CD14-positive monocyte (primary cell): ENCODE data around the gene MYB. TPM values are rescaled to one million over a fixed set of nuclear protein-coding genes. Genes with fewer than 3 reads are reported as not detected.
"Not testable (repeated sequence)": the region's sequence is repeated elsewhere in the genome, so short reads cannot be mapped to it uniquely, and the experiment has no call there.

ENCODE experiments used
- DNase-seq, 3 donors: peaks; one replicate each; pipeline ENCODE4 v3.0.0-alpha.2; 2011 to 2022
- H2AFZ ChIP-seq: 2 replicates; pipeline ENCODE4 v1.6.0; 2012; ENCODE audit warnings: mild to moderate bottlenecking, low read depth, low read length, inconsistent platforms; ENCODE audit not compliant: insufficient read depth, poor library complexity, severe bottlenecking
- H3K27ac ChIP-seq, 2 donors: 1 replicate in 1 of 2; 2 replicates in 1 of 2; pipeline ENCODE4 v1.5.1; 2012 to 2013; ENCODE audit warnings: low read length in 2 of 2, control low read depth in 1 of 2, inconsistent platforms in 1 of 2, low read depth in 1 of 2, mild to moderate bottlenecking in 1 of 2
- H3K27me3 ChIP-seq, 2 donors: one replicate each; pipeline versions ENCODE4 v1.6.0 to v1.6.1; 2011 to 2013; ENCODE audit warnings: low read length in 2 of 2; ENCODE audit not compliant: control insufficient read depth in 2 of 2, insufficient read depth in 2 of 2
- H3K36me3 ChIP-seq, 2 donors: replicated peaks in 1 of 2; 1 replicate in 1 of 2; 2 replicates in 1 of 2; pipeline versions ENCODE4 v1.5.1 to v1.6.1; 2012 to 2013; ENCODE audit warnings: low read length in 2 of 2, control low read depth in 1 of 2, inconsistent platforms in 1 of 2, mild to moderate bottlenecking in 1 of 2; ENCODE audit not compliant: insufficient read depth in 2 of 2, control insufficient read depth in 1 of 2
- H3K4me1 ChIP-seq, 2 donors: 1 replicate in 1 of 2; 2 replicates in 1 of 2; pipeline versions ENCODE4 v1.5.1 to v1.6.1; 2012 to 2013; ENCODE audit warnings: low read length in 2 of 2, control low read depth in 1 of 2, inconsistent platforms in 1 of 2, mild to moderate bottlenecking in 1 of 2, moderate library complexity in 1 of 2; ENCODE audit not compliant: insufficient read depth in 2 of 2, control insufficient read depth in 1 of 2
- H3K4me2 ChIP-seq: replicated peaks from 2 replicates; pipeline ENCODE3; 2012; ENCODE audit warnings: low read length, moderate library complexity, mild to moderate bottlenecking; ENCODE audit not compliant: poor library complexity, severe bottlenecking; ENCODE audit errors: extremely low read depth
- H3K4me3 ChIP-seq, 3 experiments: fragments of 200-600 bp in 1 of 3; sonication (generic) in 1 of 3; replicated peaks in 1 of 3; 1 replicate in 2 of 3; 2 replicates in 1 of 3; pipeline ENCODE4 v1.5.1; 2011 to 2013; ENCODE audit warnings: low read length in 3 of 3, mild to moderate bottlenecking in 3 of 3, control low read depth in 2 of 3, low read depth in 2 of 3, inconsistent platforms in 1 of 3, moderate library complexity in 1 of 3
- H3K79me2 ChIP-seq: 2 replicates; pipeline ENCODE4 v1.6.0; 2012; ENCODE audit warnings: mild to moderate bottlenecking, control low read depth, inconsistent platforms, low read length, moderate library complexity; ENCODE audit not compliant: insufficient read depth
- H3K9ac ChIP-seq: 2 replicates; pipeline ENCODE4 v1.6.0; 2017; ENCODE audit warnings: low read length, mild to moderate bottlenecking; ENCODE audit not compliant: insufficient read depth, poor library complexity, severe bottlenecking
- H3K9me3 ChIP-seq, 2 donors: replicated peaks in 1 of 2; 1 replicate in 1 of 2; 2 replicates in 1 of 2; pipeline versions ENCODE4 v1.5.1 to v1.6.1; 2012 to 2013; ENCODE audit warnings: low read length in 2 of 2, control low read depth in 1 of 2; ENCODE audit not compliant: control insufficient read depth in 1 of 2, insufficient read depth in 1 of 2
- H4K20me1 ChIP-seq: 2 replicates; pipeline ENCODE4 v1.6.0; 2012; ENCODE audit warnings: mild to moderate bottlenecking, low read length, control low read depth, moderate library complexity; ENCODE audit not compliant: insufficient read depth
- H3K27ac Mint-ChIP-seq, 7 donors: one replicate each; pipeline ENCODE4 v1.8.0; 2020; ENCODE audit warnings: mild to moderate bottlenecking in 7 of 7, mixed read lengths in 7 of 7, moderate library complexity in 6 of 7, inconsistent platforms in 2 of 7
- H3K27me3 Mint-ChIP-seq, 3 donors: one replicate each; pipeline ENCODE4 v1.8.0; 2021 to 2022; ENCODE audit warnings: low read depth in 3 of 3, mild to moderate bottlenecking in 3 of 3, mixed read lengths in 3 of 3, moderate library complexity in 3 of 3, inconsistent platforms in 1 of 3
- H3K36me3 Mint-ChIP-seq, 2 donors: one replicate each; pipeline ENCODE4 v1.8.0; 2020; ENCODE audit warnings: mixed read lengths in 2 of 2, inconsistent platforms in 1 of 2, mild to moderate bottlenecking in 1 of 2
- H3K4me1 Mint-ChIP-seq: one replicate; pipeline ENCODE4 v1.8.0; 2020; ENCODE audit warnings: mild to moderate bottlenecking, mixed read lengths
- H3K4me3 Mint-ChIP-seq, 2 donors: one replicate each; pipeline ENCODE4 v1.8.0; 2020; ENCODE audit warnings: mild to moderate bottlenecking in 2 of 2, mixed read lengths in 2 of 2, moderate library complexity in 1 of 2
- H3K9me3 Mint-ChIP-seq, 7 donors: one replicate each; pipeline ENCODE4 v1.8.0; 2020 to 2022; ENCODE audit warnings: mixed read lengths in 7 of 7, mild to moderate bottlenecking in 6 of 7, moderate library complexity in 6 of 7, inconsistent platforms in 2 of 7
- CTCF ChIP-seq: fragments of 200-600 bp; IDR thresholded peaks from one replicate; pipeline ENCODE4 v1.8.0; 2022; ENCODE audit warnings: antibody characterized with exemption, mild to moderate bottlenecking
- WGBS: methylation state at CpG from one replicate; pipeline ENCODE4 v1.1.5; 2013; ENCODE audit warnings: missing lambda C conversion rate; ENCODE audit not compliant: insufficient coverage; 5-methylcytosine and 5-hydroxymethylcytosine counted together
- intact Hi-C, 2 donors: fragments of 100-400 bp; cut with micrococcal nuclease; formaldehyde crosslinking; loops; one replicate each; pipeline versions ENCODE4 v1.15.0 to v1.15.1; 2023
- polyA plus RNA-seq, 3 donors: library from polyadenylated mRNA; depleted of rRNA in 1 of 3; unstranded in 2 of 3; stranded (reverse) in 1 of 3; fragments of 300-500 nt in 2 of 3; fragments of >200 nt in 1 of 3; fragmentation: Illumina TruSeq in 2 of 3; gene quantifications; 1 replicate in 2 of 3; 2 replicates in 1 of 3; pipeline ENCODE4 v1.2.3, GENCODE V29; 2012 to 2021

The MYB gene
- polyA plus RNA-seq, 3 donors, result 1.5 to 2.2 (median 1.7) TPM

GRCh38 chr6:135148889-135149288 is 32.2 kb upstream of the MYB start:
- Histone ChIP-seq H3K27ac (no peak overlapping the region), H4K20me1 (no peaks in the 10 kb centered on the region), H3K36me3 (no peaks in the 10 kb centered on the region), H3K9me3 (no peaks in the 10 kb centered on the region), H3K9ac (no peak overlapping the region), H3K4me2 (no peak overlapping the region), H3K4me3 (no peak overlapping the region), H3K27me3 (no peaks in the 10 kb centered on the region), H3K79me2 (no peaks in the 10 kb centered on the region), H3K4me1 (peaks cover 18 to 27% of the 10 kb centered on the region in 2 donors), H2AFZ (peak overlapping the region; percentile 71)
- Mint-ChIP-seq H3K9me3 (peaks cover 2 to 10% (median 3%) of the 10 kb centered on the region in 7 donors), H3K36me3 (peaks cover 0 to 4% of the 10 kb centered on the region in 2 donors), H3K27ac (peak overlapping the region in 1 of 7 donors; percentile 11), H3K4me3 (no peak overlapping the region), H3K27me3 (peaks cover 0 to 2% (median 0%) of the 10 kb centered on the region in 3 donors), H3K4me1 (peaks cover 37% of the 10 kb centered on the region)
- intact Hi-C loops, result loop anchor here (10.0 kb wide), 2 partner anchors 266 to 276 kb away; no protein-coding TSS in a partner anchor
- WGBS, result no CpG with 5 or more reads among the region's 3 CpGs
- TF ChIP-seq CTCF, result no peak
- DNase-seq, result no peak

GRCh38 chr6:135149376-135149775 is 31.7 kb upstream of the MYB start:
- no peaks in the 10 kb centered on the region for H4K20me1 ChIP-seq
- intact Hi-C loops, result loop anchor here (10.0 kb wide), 2 partner anchors 265 to 275 kb away; no protein-coding TSS in a partner anchor
- peak overlapping the region; percentile 71 for H2AFZ ChIP-seq
- Mint-ChIP-seq H3K27ac (peak overlapping the region in 3 of 7 donors; percentile 36 to 84 (median 74)), H3K36me3 (peaks cover 0 to 4% of the 10 kb centered on the region in 2 donors), H3K4me3 (peak overlapping the region; percentile 49 to 83), H3K9me3 (peaks cover 2 to 10% (median 3%) of the 10 kb centered on the region in 7 donors), H3K4me1 (peaks cover 37% of the 10 kb centered on the region), H3K27me3 (peaks cover 0 to 2% (median 0%) of the 10 kb centered on the region in 3 donors)
- no peak for DNase-seq
- no peak overlapping the region for H3K27ac ChIP-seq
- H3K9ac ChIP-seq, result no peak overlapping the region
- TF ChIP-seq CTCF, result no peak
- peaks cover 18 to 27% of the 10 kb centered on the region in 2 donors for H3K4me1 ChIP-seq
- H3K9me3 ChIP-seq, result no peaks in the 10 kb centered on the region
- no peaks in the 10 kb centered on the region for H3K79me2 ChIP-seq
- no CpG with 5 or more reads among the region's 6 CpGs for WGBS
- peak overlapping the region; percentile 35 for H3K4me2 ChIP-seq
- peak overlapping the region in 1 of 3 experiments; percentile 13 for H3K4me3 ChIP-seq
- H3K27me3 ChIP-seq, result no peaks in the 10 kb centered on the region
- no peaks in the 10 kb centered on the region for H3K36me3 ChIP-seq

GRCh38 chr6:135150481-135150880 is 30.6 kb upstream of the MYB start:
- not testable (repeated sequence) for H3K4me3 ChIP-seq, H3K27me3 Mint-ChIP-seq
- peaks cover 32% of the 10 kb centered on the region for H3K4me1 Mint-ChIP-seq

More at GRCh38 chr6:135150481-135150880, 30.6 kb upstream of the MYB start:
- H4K20me1 ChIP-seq, H3K4me2 ChIP-seq, H3K27me3 ChIP-seq, H3K9ac ChIP-seq, DNase-seq, H3K36me3 ChIP-seq, intact Hi-C loops, H3K27ac ChIP-seq, H3K79me2 ChIP-seq, H3K36me3 Mint-ChIP-seq, H3K4me3 Mint-ChIP-seq, H3K9me3 ChIP-seq, H2AFZ ChIP-seq: not testable (repeated sequence)
- no CpG with 5 or more reads among the region's 2 CpGs for WGBS
- peaks cover 18 to 24% of the 10 kb centered on the region in 2 donors for H3K4me1 ChIP-seq
- Mint-ChIP-seq H3K27ac (peak overlapping the region in 1 of 7 donors; percentile 9), H3K9me3 (peaks cover 2 to 12% (median 4%) of the 10 kb centered on the region in 7 donors)
